GM12878 (cell line): ENCODE measurements around the gene AKR1C1. TPM values are rescaled to one million over a fixed set of nuclear protein-coding genes. Genes with fewer than 3 reads are reported as not detected.
"Not testable (repeated sequence)": the region's sequence is repeated elsewhere in the genome, so short reads cannot be mapped to it uniquely, and the experiment has no call there.

ENCODE experiments used
- ATAC-seq: fragments of 200-7000 bp; cut with Tn5 transposase; 3 replicates; pipeline ENCODE4 v1.9.1; 2020; ENCODE audit warnings: mild to moderate bottlenecking, moderate library complexity
- BruUV-seq: library from RNA; stranded (reverse); fragments of 400-500 nt; replicated peaks from 2 replicates; lab custom pipeline; 2021; lab: Mats Ljungman, UMichigan
- CTCF ChIA-PET: fragments of 300-600 bp; sonication (Branson Sonifier 250); formaldehyde crosslinking; extraction: SDS; loops from one replicate; lab custom pipeline; 2021; ENCODE audit warnings: inconsistent platforms; lab: Yijun Ruan, JAX
- POLR2A ChIA-PET: fragments of 350-600 bp; formaldehyde crosslinking; extraction: SDS; loops from one replicate; lab custom pipeline; 2021; ENCODE audit warnings: inconsistent platforms; lab: Charles Lee
- RAD21 ChIA-PET: fragments of 300-600 bp; sonication (Branson Sonifier 250); formaldehyde crosslinking; loops from one replicate; lab custom pipeline; 2023; ENCODE audit warnings: antibody characterized with exemption; ENCODE audit not compliant: unreplicated experiment; lab: Charles Lee
- SMC1A ChIA-PET: fragments of 300-600 bp; sonication (Branson Sonifier 250); formaldehyde crosslinking; loops from one replicate; lab custom pipeline; 2023; ENCODE audit not compliant: unreplicated experiment, uncharacterized antibody; lab: Charles Lee
- DNase-seq: peaks from one replicate; pipeline ENCODE4 v3.0.0-alpha.2; 2011; ENCODE audit warnings: low read depth, low spot score
- FAIRE-seq: peaks from 3 replicates; lab custom pipeline; 2011; peaks lifted over from hg19 to GRCh38; lab: Jason Lieb, UNC
- H2AFZ ChIP-seq: 2 replicates; pipeline ENCODE4 v1.6.0; 2011; ENCODE audit warnings: low read depth, low read length, control low read depth; ENCODE audit not compliant: control insufficient read depth
- H3K27ac ChIP-seq: 2 replicates; pipeline ENCODE4 v1.5.1; 2011; ENCODE audit warnings: control low read depth; ENCODE audit not compliant: control insufficient read depth, insufficient read depth
- H3K27me3 ChIP-seq, 2 experiments: replicated peaks in 1 of 2; 2 replicates each; pipeline versions ENCODE4 v1.6.0 to v1.6.1; 2011; ENCODE audit warnings: low read length in 1 of 2; ENCODE audit not compliant: control insufficient read depth in 2 of 2, insufficient read depth in 2 of 2
- H3K36me3 ChIP-seq, 2 experiments: 2 replicates each; pipeline ENCODE4 v1.5.1; 2011; ENCODE audit warnings: low read length in 1 of 2; ENCODE audit not compliant: control insufficient read depth in 2 of 2, insufficient read depth in 2 of 2
- H3K4me1 ChIP-seq: 2 replicates; pipeline ENCODE4 v1.6.1; 2011; ENCODE audit warnings: mild to moderate bottlenecking, low read length, moderate library complexity, mixed read lengths; ENCODE audit not compliant: control insufficient read depth, insufficient read depth
- H3K4me2 ChIP-seq: 2 replicates; pipeline ENCODE4 v1.6.0; 2011; ENCODE audit warnings: control low read depth; ENCODE audit not compliant: control insufficient read depth, insufficient read depth
- H3K4me3 ChIP-seq: fragments of 200-600 bp; sonication (generic); 2 replicates; pipeline ENCODE4 v1.5.1; 2016
- H3K79me2 ChIP-seq: 2 replicates; pipeline ENCODE4 v1.6.0; 2011; ENCODE audit warnings: low read length; ENCODE audit not compliant: control insufficient read depth, insufficient read depth
- H3K9ac ChIP-seq: 2 replicates; pipeline ENCODE4 v1.8.0; 2011; ENCODE audit warnings: low read length, control low read depth, mixed read lengths; ENCODE audit not compliant: control insufficient read depth, insufficient read depth
- H3K9me3 ChIP-seq: replicated peaks from 3 replicates; pipeline ENCODE4 v1.5.1; 2011; ENCODE audit warnings: mild to moderate bottlenecking, low read length; ENCODE audit not compliant: control insufficient read depth, insufficient read depth
- H4K20me1 ChIP-seq: 2 replicates; pipeline ENCODE4 v1.6.0; 2011; ENCODE audit not compliant: control insufficient read depth, insufficient read depth
- BCL3 ChIP-seq: IDR thresholded peaks from 2 replicates; pipeline ENCODE4 v1.6.1; 2011; ENCODE audit warnings: borderline replicate concordance, low read depth, mild to moderate bottlenecking, moderate library complexity, low read length; ENCODE audit not compliant: insufficient read depth, poor library complexity, severe bottlenecking
- BHLHE40 ChIP-seq, 2 experiments: fragments of 450-650 bp in 1 of 2; IDR thresholded peaks; 2 replicates each; pipeline ENCODE4 v1.6.1; 2011 to 2017; ENCODE audit warnings: low read depth in 2 of 2, borderline replicate concordance in 1 of 2, improper control_type of control experiment in 1 of 2, low read length in 1 of 2, mild to moderate bottlenecking in 1 of 2
- EGR1 ChIP-seq, 2 experiments: IDR thresholded peaks; 1 replicate in 1 of 2; 2 replicates in 1 of 2; pipeline ENCODE4 v1.6.1; 2011 to 2012; ENCODE audit warnings: low read depth in 2 of 2, low read length in 2 of 2, borderline replicate concordance in 1 of 2, mild to moderate bottlenecking in 1 of 2, moderate library complexity in 1 of 2
- IRF5 ChIP-seq: fragments of 450-650 bp; IDR thresholded peaks from 2 replicates; pipeline ENCODE4 v1.6.1; 2017; ENCODE audit warnings: borderline replicate concordance
- MTA2 ChIP-seq: fragments of 450-650 bp; IDR thresholded peaks from 2 replicates; pipeline ENCODE4 v1.6.1; 2016; ENCODE audit warnings: low read depth, mild to moderate bottlenecking, moderate library complexity
- MXI1 ChIP-seq: fragments of 150-350 bp; IDR thresholded peaks from 2 replicates; pipeline ENCODE4 v1.6.1; 2011; ENCODE audit warnings: low read depth, mild to moderate bottlenecking, inconsistent platforms, low read length, improper control_type of control experiment
- NFYB ChIP-seq: IDR thresholded peaks from 2 replicates; pipeline ENCODE4 v1.6.1; 2011; ENCODE audit warnings: low read depth, mild to moderate bottlenecking, low read length, improper control_type of control experiment, moderate library complexity; ENCODE audit not compliant: insufficient read depth
- POLR2A ChIP-seq: IDR thresholded peaks from 2 replicates; pipeline ENCODE4 v1.6.1; 2011; ENCODE audit warnings: low read depth, mild to moderate bottlenecking, low read length
- POLR2AphosphoS2 ChIP-seq: IDR thresholded peaks from 2 replicates; pipeline ENCODE4 v1.6.1; 2011; ENCODE audit warnings: low read depth, mild to moderate bottlenecking, low read length, improper control_type of control experiment, moderate library complexity
- RAD51 ChIP-seq: fragments of 450-650 bp; IDR thresholded peaks from 2 replicates; pipeline ENCODE4 v1.6.1; 2016; ENCODE audit warnings: moderate library complexity, mild to moderate bottlenecking, inconsistent platforms
- SRF ChIP-seq, 2 experiments: IDR thresholded peaks; 2 replicates each; pipeline ENCODE4 v1.6.1; 2011; ENCODE audit warnings: low read depth in 2 of 2, low read length in 2 of 2, mild to moderate bottlenecking in 1 of 2, moderate library complexity in 1 of 2
- SUZ12 ChIP-seq: fragments of 200-600 bp; sonication (generic); IDR thresholded peaks from one replicate; pipeline ENCODE4 v1.6.1; 2018; ENCODE audit warnings: antibody characterized with exemption, mild to moderate bottlenecking; ENCODE audit not compliant: unreplicated experiment
- TARDBP ChIP-seq: IDR thresholded peaks from 2 replicates; pipeline ENCODE4 v1.6.1; 2016; ENCODE audit warnings: borderline replicate concordance
- ZNF217 ChIP-seq: fragments of 450-650 bp; IDR thresholded peaks from 2 replicates; pipeline ENCODE4 v1.6.1; 2017; ENCODE audit warnings: antibody characterized with exemption, mild to moderate bottlenecking
- WGBS: methylation state at CpG from one replicate; pipeline ENCODE4 v1.1.6; 2016; ENCODE audit warnings: low lambda C conversion rate; ENCODE audit not compliant: insufficient replicate concordance, insufficient coverage; ENCODE audit errors: missing lambda C conversion rate; 5-methylcytosine and 5-hydroxymethylcytosine counted together
- in situ Hi-C: fragments of 300-500 bp; cut with MboI; formaldehyde crosslinking; loops from 9 replicates; pipeline ENCODE4 v1.14.3; 2018; ENCODE audit warnings: mixed read lengths
- intact Hi-C: fragments of 100-400 bp; cut with micrococcal nuclease; formaldehyde crosslinking; loops from one replicate; pipeline ENCODE4 v1.14.2; 2022; ENCODE audit not compliant: unreplicated experiment
- polyA plus RNA-seq, 11 experiments: library from polyadenylated mRNA; depleted of rRNA in 4 of 11; unstranded in 6 of 11; stranded (reverse) in 5 of 11; fragments of >200 nt; fragmentation: Nextera tagmentation in 4 of 11; fragmentation: Illumina TruSeq in 1 of 11; extraction: Ambion mirVana in 4 of 11; extraction: Trizol in 1 of 11; gene quantifications; 1 replicate in 1 of 11; 2 replicates in 10 of 11; pipeline versions ENCODE4 v1.2.1 to v1.2.3, GENCODE V29; 2011 to 2016; ENCODE audit warnings: inconsistent platforms in 2 of 11, missing spikeins in 2 of 11, low read depth in 1 of 11
- total RNA-seq, 4 experiments: library from RNA; depleted of rRNA in 3 of 4; stranded (reverse); fragments of >200 nt in 3 of 4; fragmentation: Illumina TruSeq in 1 of 4; extraction: Trizol in 1 of 4; gene quantifications; 2 replicates each; pipeline versions ENCODE4 v1.2.1 to v1.2.3, GENCODE V29; 2013 to 2021

Gene AKR1C1
- total and polyA plus RNA-seq, 10 of the 15 experiments (the other 5 are each of a cell fraction or from before 2014, with no cell fraction given): 0.05 to 1.2 (median 0.35) TPM; not detected in 6

GRCh38 chr10:4990217-4990616, 27.0 kb downstream of the AKR1C1 start:
- ChIA-PET CTCF (no interaction called here), SMC1A (no interaction called here), POLR2A (no interaction called here), RAD21 (no interaction called here)
- no peak overlapping the region for H3K4me3 ChIP-seq
- 51% methylated on average over 2 of the region's 2 CpGs for WGBS
- DNase-seq (no peak), FAIRE-seq (no peak), ATAC-seq (no peak)
- no peaks in the 10 kb centered on the region for H3K4me1 ChIP-seq
- no peaks in the 10 kb centered on the region for H3K27me3 ChIP-seq
- no peak overlapping the region for H3K4me2 ChIP-seq
- H4K20me1 ChIP-seq: no peaks in the 10 kb centered on the region
- H3K36me3 ChIP-seq: no peaks in the 10 kb centered on the region
- H3K9me3 ChIP-seq: no peaks in the 10 kb centered on the region
- H2AFZ ChIP-seq: no peak overlapping the region
- BruUV-seq: no TSS peak
- intact Hi-C loops (no loop called here), in situ Hi-C loops (no loop called here)
- no peak overlapping the region for H3K27ac ChIP-seq
- H3K9ac ChIP-seq: no peak overlapping the region
- H3K79me2 ChIP-seq: no peaks in the 10 kb centered on the region
- TF ChIP-seq POLR2AphosphoS2 (no peak), MXI1 (no peak), SRF (IDR thresholded peaks at IDR 0.05; ENCODE audit: low read depth in 2 of 2, low read length in 2 of 2) (no peak), SUZ12 (no peak), TARDBP (no peak), BHLHE40 (IDR thresholded peaks at IDR 0.05; ENCODE audit: borderline replicate concordance in 1 of 2, low read depth in 2 of 2, low read length in 1 of 2) (no peak), ZNF217 (no peak), BCL3 (no peak), IRF5 (no peak), NFYB (no peak), POLR2A (no peak), MTA2 (no peak), RAD51 (no peak), EGR1 (IDR thresholded peaks at IDR 0.05; ENCODE audit: borderline replicate concordance in 1 of 2, low read depth in 2 of 2, low read length in 2 of 2) (no peak)

- H2AFZ ChIP-seq, SMC1A ChIA-PET, H4K20me1 ChIP-seq, ATAC-seq, H3K79me2 ChIP-seq, intact Hi-C loops, POLR2A ChIA-PET, DNase-seq, H3K36me3 ChIP-seq, CTCF ChIA-PET, H3K27ac ChIP-seq, H3K27me3 ChIP-seq, FAIRE-seq, H3K4me1 ChIP-seq, H3K9me3 ChIP-seq, in situ Hi-C loops, H3K4me3 ChIP-seq, H3K9ac ChIP-seq, H3K4me2 ChIP-seq, BruUV-seq, RAD21 ChIA-PET: not testable (repeated sequence)
- WGBS: 39% methylated on average over 2 of the region's 6 CpGs
Measured at GRCh38 chr10:4991463-4991862, 28.2 kb downstream of the AKR1C1 start.
